Measurements from ENCODE around the gene ELF5. TPM values are rescaled to one million over a fixed set of nuclear protein-coding genes. Genes with fewer than 3 reads are reported as not detected.

ELF5 gene
- total and polyA plus RNA-seq, 2 of the 8 experiments (the other 6 are each of a cell fraction or from before 2014, with no cell fraction given), result not detected

DNA sequence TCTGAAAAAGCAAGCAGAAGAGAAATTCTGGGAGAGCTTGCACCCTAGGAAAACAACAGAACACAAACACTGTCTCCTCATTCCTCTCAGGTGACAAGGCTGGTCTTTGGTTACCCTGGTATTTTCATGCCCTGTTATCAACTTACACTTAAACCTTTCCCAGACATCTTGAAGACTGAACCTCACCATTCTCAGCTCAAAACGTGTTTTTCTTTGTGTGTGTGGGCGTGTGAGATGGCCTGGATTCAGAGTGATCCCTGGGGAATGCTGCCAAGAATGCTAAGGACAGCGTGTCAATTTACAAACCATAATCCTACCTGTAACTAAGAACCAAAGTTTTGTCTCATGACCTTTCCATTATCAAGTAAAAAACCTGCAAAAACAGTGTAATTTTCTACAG, 33.3 kb downstream of the ELF5 start (continued):
- no peak for TF ChIP-seq CBX5 (IDR thresholded peaks at IDR 0.05; ENCODE audit: low read depth, low read length)
- TF ChIP-seq JUN (IDR thresholded peaks at IDR 0.05; ENCODE audit: low read depth, low read length), result no peak
- no peak for TF ChIP-seq ATF3 (IDR thresholded peaks at IDR 0.05; ENCODE audit: insufficient read depth, low read depth, low read length)

All from H1 (cell line).